Stimulated activated CD4-positive, alpha-beta T cell treated with anti-CD3 and anti-CD28 coated beads, Interleukin-12 subunit alpha, Interleukin-12 subunit beta, amount 100 ng/mL, for 48 hours (primary cell): ENCODE data around the gene COL9A1.
A peak's percentile ranks its signal among the peaks of the same experiment; 100 is the strongest.
"Not testable (repeated sequence)": the region's sequence is repeated elsewhere in the genome, so short reads cannot be mapped to it uniquely, and the experiment has no call there.

Source experiments
- DNase-seq, 3 donors: peaks; one replicate each; pipeline ENCODE4 v3.0.0-alpha.2; 2020; ENCODE audit warnings: low read depth in 2 of 3, low spot score in 1 of 3

Gene COL9A1

DNA sequence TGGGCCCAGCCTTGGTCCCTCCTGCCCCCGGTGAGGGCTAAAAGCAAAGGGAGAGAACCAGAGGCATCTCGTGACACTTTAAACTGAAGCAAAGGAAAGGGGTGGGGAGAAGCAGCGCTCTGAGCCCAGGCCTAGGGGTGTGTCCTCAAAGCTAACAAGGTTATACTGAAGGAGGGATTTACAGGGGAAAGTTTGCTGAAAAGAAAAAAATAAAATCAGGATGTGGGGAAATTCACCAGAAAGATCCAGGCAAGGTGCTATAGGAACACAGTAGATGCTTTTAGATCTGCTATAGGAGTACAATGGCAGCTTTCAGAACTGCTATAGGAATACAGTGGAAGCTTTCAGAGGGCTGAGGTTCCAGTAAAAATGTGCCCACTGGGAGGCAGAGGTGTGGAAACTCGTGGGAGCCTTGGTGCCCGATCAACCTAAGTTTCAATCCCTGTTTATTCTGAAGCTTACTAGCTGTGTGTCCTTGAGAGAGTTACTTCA is at the start of gene COL9A1:
TSS of gene COL9A1 (minus strand) at position 51 of the 492 bp plus-strand sequence. CDS start 160 bp downstream, outside the sequence.
- no peak for DNase-seq

DNA sequence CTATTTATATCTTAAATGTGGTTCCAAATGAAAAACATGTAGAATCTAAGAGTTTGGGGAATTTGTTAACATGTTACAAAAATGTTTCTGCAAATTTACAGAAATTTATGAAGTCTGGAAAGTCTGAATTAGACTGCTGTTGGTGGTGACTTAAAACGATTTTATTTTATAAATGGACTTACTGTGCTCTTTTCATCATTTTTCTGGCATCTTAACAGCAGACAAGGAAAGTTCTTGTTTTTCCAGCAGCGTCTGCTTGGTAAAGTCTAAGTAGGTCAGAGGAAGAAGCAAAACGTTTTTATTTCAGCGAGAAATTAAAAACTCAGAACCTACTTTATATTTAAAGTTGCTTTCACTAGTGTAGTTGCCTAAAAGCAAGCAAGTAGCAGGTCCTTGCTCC is 48.6 kb upstream of the COL9A1 start:
- no peak for DNase-seq

DNA sequence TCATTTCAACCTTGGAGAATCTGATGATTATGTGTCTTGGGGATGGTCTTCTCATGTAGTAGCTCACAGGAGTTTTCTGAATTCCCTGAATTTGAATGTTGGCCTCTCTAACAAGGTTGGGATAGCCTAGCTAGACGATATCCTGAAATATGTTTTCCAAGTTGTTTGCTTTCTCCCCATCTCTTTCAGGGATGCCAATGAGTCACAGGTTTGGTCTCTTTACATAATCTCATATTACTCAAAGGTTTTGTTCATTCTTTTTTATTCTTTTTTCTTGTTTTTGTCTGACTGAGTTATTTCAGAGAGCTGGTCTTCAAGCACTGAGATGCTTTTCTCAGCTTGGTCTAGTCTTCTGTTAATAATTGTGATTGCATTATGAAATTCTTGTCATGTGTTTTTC is 42.7 kb upstream of the COL9A1 start:
- DNase-seq: no peak

DNA sequence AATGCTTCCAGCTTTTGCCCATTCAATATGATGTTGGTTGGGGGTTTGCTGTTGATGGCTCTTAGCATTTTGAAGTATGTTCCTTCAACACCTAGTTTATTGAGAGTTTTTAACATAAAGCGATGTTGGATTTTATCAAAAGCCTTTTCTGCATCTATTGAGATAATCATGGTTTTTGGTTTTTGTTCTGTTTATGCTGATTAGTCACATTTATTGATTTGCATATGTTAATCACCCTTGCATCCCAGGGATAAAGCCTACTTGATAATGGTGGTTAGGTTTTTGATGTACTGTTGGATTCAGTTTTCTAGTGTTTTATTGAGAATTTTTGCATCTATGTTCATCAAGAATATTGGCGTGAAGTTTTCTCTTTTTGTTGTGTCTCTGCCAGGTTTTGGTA is 40.4 kb upstream of the COL9A1 start:
- DNase-seq: no peak

DNA sequence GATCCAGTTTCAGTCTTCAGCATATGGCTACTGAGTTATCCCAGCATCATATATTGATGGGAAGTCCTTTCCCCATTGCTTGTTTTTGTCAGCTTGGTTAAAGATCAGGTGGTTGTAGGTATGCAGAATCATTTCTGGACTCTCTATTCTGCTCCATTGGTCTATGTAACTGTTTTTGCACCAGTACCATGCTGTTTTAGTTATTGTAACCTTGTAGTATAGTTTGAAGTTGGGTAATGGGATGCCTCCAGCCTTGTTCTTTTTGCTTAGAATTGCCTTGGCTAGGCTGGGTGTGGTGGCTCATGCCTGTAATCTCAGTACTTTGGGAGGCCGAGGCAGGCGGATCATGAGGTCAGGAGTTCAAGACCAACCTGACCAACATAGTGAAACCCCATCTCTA is 36.9 kb upstream of the COL9A1 start:
- DNase-seq: not testable (repeated sequence)

DNA sequence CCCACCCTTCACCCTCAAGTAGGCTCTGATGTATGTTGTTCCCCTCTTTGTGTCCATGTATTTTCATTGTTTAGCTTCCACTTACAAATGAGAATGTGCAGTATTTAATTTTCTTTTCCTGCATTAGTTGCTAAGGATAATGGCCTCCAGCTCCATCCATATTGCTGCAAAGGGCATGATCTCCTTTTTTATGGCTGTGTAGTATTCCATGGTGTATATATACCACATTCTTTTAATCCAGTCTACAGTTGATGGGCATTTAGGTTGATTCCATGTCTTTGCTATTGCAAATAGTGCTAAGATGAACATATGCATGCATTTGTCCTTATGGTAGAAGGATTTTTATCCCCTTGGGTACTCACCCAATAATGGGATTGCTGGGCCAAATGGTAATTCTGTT is 35.9 kb upstream of the COL9A1 start:
- DNase-seq: no peak

DNA sequence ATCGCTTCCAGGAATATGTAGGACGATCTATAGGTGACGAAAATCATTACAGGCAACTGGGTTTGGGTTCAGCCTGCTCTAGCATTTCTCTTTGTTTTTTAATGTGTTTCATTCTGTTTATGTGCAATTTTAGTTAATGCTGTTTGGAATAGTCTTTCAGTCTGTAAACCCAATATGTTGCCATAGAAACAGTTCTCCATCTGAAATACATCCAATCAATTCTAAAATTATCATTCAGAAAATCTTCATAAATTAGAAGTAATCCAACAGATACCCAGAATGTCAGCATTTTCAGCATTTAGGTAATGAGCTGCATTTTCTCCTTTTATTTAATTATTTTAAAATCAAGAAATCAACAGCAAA is 34.8 kb upstream of the COL9A1 start:
- no peak for DNase-seq

DNA sequence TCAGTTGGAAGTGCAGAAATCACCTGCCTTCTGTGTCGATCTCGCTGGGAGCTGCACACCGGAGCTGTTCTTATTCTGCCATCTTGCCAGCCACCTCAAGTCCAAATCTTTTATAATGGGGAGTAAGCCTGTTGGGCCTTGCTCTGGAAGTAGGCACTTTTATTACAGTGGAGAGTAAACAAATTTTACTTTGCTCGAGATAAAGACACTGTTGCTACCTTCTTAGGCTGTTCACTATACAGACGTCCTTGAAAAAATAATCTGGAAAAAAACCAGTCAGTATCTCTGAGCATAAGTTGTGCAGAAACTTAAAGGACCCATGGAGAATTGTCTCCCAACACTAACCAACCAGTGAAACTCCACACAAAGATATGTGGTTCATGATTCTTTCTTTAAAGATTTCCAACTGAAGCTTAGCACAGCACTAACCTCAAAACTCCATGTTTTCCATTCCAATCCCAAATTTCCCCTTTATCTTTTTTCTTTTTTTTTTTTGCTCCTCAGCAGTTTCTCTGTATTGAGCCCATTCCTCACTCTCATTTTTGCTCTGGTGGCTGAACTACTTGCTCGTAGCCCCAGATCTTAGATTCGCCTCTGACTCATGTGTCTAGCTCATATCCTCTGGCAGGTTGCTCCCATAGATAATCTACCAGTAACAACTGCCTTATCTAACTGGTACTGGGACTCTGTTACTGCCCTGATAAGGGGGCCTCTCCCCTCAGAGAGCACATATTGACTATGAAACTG is 34.3 kb upstream of the COL9A1 start:
- DNase-seq: no peak

DNA sequence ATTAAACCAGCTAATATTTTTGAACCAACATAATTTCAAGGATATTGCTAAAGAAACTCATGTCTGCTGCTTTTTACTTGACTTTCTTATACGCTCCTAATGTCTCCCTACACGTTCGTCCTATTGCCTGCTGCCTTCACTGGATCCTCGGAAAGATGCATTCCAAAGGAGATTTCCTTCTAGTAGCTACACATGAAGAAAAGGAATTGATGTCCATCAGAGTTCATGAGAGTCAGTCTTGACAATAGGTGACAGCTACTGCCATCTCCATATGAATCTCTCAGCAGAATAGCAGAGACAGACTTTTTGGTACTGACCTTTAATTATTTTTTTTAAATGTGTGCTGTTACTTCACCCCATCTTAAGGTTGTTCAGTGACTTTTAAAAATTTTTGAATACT is 24.2 kb upstream of the COL9A1 start:
- no peak for DNase-seq

DNA sequence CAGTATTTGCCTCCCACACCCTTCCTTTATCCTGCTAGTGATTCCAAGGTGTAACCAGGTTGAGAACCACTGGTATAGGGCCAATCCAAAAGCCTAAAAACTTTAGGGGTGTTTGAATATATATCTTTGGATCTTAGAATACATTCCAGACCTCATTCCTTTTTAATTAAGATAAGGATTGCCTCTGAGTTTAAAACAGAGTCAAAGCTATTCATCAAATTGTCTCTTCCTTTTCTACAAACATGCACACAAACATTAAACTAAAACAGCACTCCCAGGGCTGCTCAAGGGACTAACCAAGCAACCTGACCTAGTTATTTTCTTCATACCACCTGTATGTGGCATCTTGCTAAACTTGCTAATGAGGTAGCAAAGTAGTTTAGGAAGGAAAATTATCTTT is 22.1 kb upstream of the COL9A1 start:
- DNase-seq: no peak

DNA sequence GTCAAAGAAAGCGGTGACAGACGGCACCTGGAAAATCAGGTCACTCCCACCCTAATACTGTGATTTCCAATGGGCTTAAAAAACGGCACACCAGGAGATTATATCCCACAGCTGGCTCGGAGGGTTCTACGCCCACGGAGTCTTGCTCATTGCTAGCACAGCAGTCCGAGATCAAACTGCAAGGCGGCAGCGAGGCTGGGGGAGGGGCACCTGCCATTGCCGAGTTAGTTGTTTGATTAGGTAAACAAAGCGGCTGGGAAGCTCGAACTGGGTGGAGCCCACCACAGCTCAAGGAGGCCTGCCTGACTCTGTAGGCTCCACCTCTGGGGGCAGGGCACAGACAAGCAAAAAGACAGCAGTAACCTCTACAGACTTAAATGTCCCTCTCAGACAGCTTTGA is 14.9 kb upstream of the COL9A1 start:
- DNase-seq: not testable (repeated sequence)

DNA sequence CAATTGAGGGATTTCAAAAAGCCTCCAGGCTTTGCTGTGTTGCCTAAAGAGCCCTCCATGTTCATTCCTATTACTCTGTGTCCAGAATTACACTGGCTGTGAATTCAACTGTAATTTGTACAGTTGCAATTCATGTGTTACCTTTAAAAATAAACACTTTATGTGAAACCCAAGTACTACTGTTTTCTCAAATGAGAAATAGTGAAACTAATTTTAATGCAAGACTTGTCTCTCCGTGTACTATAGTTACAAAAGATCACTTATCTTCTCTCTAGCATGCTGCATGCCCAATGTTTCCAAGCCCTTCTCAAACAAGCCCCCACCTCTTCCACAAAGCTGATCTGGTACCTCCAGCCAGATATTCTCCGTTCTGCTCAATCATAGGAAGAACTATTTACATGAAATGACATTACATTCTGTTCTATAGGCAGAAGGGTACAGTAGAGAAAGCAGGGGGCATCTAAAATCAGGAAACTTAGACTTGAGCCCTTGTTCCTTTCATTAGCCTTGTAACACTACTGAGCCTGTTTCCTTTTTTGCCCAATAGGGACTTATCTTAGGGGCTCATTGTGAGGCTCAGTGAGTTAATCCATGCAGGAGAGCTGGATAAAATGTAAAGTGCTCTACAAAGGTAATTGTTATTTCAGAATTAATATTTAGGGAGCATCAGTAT is 12.3 kb upstream of the COL9A1 start:
- no peak for DNase-seq

DNA sequence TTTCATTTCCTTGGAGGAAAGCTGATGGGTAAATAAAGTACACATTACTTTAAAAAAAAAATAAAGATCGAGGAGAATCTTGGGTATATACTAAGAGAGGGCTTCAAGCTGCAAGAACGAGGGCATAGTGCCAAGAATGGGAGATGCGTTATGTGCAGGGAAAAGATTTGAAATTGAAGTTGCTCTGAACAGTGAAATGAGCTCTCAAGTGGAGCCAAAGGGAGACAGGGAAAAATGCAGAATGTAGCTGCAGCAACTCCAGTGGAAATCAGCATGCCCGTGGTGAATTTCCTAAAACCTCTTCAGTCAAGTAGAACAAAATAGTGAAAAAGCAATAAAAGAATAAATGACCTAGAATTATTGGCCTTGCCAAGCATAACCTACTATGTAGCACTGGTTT is 11.4 kb upstream of the COL9A1 start:
- no peak for DNase-seq

DNA sequence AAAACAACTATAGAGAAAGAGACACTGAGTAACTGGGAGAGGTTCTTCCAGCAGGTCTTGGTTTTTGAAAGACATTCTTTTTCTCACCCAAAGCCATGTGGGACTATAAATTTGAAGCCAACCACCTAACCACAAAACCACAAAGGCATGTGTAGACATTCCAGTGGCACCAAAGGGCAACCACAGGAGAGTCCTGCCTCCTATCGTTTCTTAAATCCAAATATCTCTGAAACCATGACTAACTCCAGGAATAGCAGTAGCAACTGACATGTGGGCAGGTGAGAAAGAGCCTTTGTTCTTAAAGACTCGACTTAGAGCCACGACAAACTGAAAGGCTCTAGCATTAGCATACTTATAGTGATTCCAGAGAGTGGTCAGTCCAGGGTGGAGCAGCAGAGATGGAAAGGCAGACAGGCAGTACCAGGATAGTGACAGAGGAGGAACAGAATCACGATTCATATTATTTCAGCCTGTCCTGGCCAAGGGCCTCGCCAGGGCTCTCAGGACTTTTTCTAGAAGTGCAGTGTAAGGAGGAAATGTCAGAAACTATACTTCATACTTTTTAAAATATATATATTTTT is 9.4 kb upstream of the COL9A1 start:
- peak; percentile 2 to 8 (median 7) for DNase-seq

DNA sequence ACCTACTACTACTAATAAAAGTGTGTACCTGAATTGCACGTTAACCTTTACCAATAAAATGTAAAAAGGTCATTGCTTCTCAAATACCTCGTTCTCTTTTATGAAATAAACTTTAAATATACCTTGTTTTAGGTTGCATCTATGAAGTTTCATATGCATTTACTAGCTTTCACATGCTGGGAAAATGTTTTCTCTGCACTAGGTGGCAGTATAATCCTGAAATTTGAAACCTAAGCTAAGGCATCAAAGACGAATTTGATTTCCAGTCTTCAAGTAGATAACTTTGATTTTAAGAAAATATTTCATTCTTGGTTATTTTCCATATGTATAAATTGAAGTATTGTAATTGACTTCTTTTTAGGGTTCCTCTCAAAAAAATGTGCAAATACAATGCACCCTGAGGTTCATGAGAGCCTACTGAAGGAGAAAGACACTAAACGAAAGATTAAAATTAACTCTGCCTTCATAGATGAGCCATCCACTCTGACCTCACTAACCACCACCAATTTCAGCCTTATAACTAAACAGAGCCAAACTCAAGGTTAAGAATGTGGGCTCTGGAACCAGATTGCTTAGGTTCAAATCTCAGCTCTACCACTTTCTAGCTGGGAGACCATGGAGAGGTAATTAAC is 7.3 kb upstream of the COL9A1 start:
- peak in 1 of 3 donors; percentile 8 for DNase-seq

DNA sequence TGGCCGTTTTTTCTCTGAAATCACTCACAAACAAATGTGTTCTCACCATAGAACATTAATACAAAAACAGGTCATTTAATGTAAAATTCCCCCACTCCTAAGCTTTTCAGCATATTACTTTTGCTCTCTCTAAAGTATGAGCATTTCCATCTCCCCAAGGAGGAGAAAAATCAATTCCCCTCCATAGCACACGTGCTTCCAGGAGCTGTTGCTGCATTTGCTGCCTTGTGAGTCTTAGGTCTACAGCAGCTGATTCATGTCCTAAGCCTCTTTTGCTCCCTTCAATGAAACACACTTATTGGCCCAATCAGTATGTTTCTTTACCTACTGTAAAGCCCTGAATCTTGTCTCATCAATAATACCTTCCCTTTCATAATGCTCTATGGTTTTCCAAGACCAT is 6.4 kb upstream of the COL9A1 start:
- DNase-seq: no peak

DNA sequence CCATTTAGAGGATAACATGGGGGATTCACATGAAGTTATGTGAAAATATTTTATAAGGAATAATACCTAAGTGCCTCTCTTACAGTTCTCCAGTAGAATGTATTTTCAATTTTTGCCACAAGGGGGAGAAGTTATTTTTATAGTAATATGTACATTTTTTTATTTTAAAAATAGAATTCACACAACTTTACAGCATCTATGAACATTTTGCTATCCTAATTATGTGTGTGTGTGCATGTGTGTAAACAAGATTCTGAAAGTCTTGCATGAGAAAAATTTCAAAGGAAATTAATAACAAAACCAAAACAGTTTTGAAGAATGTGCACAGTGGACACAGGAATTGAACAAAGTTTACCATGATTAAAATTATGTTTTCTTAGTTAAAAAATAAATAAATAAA is 5.3 kb upstream of the COL9A1 start:
- DNase-seq: not testable (repeated sequence)

DNA sequence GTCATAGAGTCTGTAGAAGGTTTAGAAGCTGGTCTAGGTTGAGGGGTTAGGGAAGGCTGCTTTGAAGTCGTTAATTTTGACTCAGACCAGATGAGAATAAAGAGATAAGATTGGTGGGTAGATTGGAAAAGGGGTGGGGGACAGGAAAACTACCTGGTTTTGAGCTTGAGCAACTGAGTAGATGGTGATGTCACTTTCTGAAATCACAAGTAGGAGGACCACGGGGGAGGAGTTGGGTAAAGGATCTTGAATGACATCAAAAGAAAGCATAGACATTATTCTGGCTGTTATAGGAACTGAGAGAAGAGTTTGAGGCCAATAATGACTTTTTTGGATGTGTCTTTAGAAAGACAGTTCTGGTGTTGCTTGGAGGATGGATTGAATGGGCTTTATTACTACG is 4.1 kb upstream of the COL9A1 start:
- DNase-seq: no peak

DNA sequence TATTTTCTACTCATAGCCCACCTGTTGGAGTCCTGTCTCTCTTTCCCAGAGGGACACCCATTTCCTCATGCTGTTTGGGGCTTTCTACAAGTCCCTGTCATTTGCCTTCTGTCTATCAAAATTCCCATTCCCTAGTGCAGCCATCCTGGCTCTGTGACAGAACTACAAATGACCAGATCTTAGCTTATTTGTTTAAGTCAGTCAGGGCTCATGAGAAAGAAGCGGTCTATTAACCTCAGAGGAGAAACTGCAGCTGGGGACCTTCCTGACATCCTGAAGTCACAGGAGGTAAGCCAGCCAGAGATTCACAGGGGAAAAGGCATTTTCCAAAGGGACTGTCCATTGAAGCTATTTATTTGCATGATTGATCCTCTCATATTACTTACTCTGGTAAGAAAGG is 1.7 kb upstream of the COL9A1 start:
- no peak for DNase-seq

DNA sequence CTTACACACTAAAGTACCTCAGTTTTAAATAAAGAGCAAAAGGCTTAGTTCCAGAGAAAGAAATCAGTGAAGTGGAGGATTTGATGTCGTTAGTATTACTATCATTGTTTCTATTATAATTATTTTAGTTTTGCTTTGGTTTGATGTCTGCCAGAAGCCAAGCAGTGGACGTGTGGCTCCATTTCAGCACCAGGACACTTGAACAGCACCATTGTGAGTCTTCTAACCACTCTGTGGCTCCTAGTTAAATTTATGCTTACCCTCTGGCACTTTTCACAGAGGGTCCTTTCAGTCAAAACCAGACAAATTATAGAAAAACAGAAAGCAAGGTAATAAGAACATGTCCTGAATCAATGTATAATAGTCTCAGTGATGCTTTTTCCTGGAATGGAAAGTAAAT is 3.4 kb downstream of the COL9A1 start:
- DNase-seq: no peak

DNA sequence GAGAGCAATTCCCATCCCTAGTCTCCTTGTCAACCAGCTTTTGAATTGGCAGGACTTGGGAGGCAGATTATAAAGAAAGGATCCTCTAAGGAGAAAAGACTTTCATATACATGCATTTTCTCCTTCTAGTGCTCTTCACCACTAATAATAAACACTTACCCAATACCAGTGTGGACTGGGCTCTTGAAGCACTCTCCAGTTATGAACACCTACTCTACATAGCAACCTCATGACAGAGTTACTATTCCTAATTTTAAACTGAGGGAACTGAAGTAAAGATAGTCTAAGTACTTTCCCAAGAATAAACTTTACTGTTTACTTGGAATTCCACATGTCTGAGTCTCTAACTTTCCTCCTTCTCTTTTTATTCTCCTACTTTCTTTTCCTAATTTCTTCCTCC is 4.8 kb downstream of the COL9A1 start:
- no peak for DNase-seq

DNA sequence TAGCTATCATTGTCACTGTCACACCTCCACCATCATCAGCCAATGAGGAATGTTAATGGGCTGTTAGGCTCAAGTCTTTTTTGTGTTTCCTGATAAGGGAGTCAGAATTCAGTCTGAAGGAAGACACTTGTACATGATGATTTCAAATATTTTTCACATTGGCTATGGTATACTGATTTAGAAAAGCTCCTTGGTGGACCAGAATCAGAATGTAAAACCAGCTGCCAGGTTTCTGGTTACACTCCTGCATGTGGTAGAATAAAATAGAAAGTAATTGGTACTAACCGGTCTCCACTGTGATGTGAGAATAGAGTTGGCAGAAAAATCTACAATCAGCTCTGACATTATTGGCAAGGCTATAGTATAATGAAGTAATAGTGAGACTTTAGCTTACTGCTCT is 10.7 kb downstream of the COL9A1 start:
- DNase-seq: no peak
